HCT116 (cell line): ENCODE results near the gene DAPL1.

Source experiments
- CTCF ChIP-seq, 3 experiments: fragments of 200-600 bp in 1 of 3; sonication (generic) in 1 of 3; IDR thresholded peaks in 2 of 3; conservative IDR thresholded peaks in 1 of 3; 2 replicates each; pipeline ENCODE4 v1.5.1; 2012 to 2017; ENCODE audit warnings: low read depth in 2 of 3, low read length in 2 of 3, antibody characterized with exemption in 1 of 3, borderline replicate concordance in 1 of 3, control low read depth in 1 of 3, mild to moderate bottlenecking in 1 of 3, mixed read lengths in 1 of 3, mixed run types in 1 of 3, moderate library complexity in 1 of 3; ENCODE audit not compliant: insufficient read depth in 1 of 3
- ELF1 ChIP-seq: IDR thresholded peaks from 2 replicates; pipeline ENCODE4 v1.6.1; 2012; ENCODE audit warnings: low read depth, borderline replicate concordance
- EZH2 ChIP-seq: fragments of 200-600 bp; sonication (generic); IDR thresholded peaks from 2 replicates; pipeline ENCODE4 v1.6.1; 2017; ENCODE audit warnings: antibody characterized with exemption, mixed run types
- POLR2A ChIP-seq: IDR thresholded peaks from 2 replicates; pipeline ENCODE4 v1.7.0; 2011; ENCODE audit warnings: borderline replicate concordance; ENCODE audit not compliant: insufficient read depth, insufficient read length; ENCODE audit errors: extremely low read depth
- POLR2AphosphoS5 ChIP-seq: IDR thresholded peaks from 2 replicates; pipeline ENCODE4 v1.6.1; 2011; ENCODE audit warnings: mild to moderate bottlenecking, low read depth, low read length, moderate library complexity
- SIN3A ChIP-seq: IDR thresholded peaks from 2 replicates; pipeline ENCODE4 v1.6.1; 2012; ENCODE audit warnings: low read depth
- SP1 ChIP-seq: IDR thresholded peaks from 2 replicates; pipeline ENCODE4 v1.6.1; 2012; ENCODE audit warnings: low read depth
- ZNF274 ChIP-seq: fragments of 200-500 bp; sonication (Bioruptor generic); IDR thresholded peaks from 2 replicates; pipeline ENCODE4 v1.6.1; 2014; ENCODE audit warnings: mild to moderate bottlenecking, low read depth, low read length, inconsistent platforms
- TF ChIP-seq, protein P1 (sequence below): IDR thresholded peaks from 2 replicates; pipeline ENCODE4 v1.6.1; 2012
- TF ChIP-seq, protein P2 (sequence below): IDR thresholded peaks from 2 replicates; pipeline ENCODE4 v1.6.1; 2012; ENCODE audit warnings: low read depth
- TF ChIP-seq, protein P3 (sequence below): IDR thresholded peaks from 2 replicates; pipeline ENCODE4 v1.6.1; 2012

- TF ChIP-seq CTCF (IDR thresholded peaks at IDR 0.05 in 2 of 3, conservative IDR thresholded peaks at IDR 0.05 in 1 of 3; ENCODE audit: borderline replicate concordance in 1 of 3, insufficient read depth in 1 of 3, low read depth in 2 of 3, low read length in 2 of 3) (no peak), ZNF274 (no peak), POLR2A (no peak), POLR2AphosphoS5 (no peak), EZH2 (no peak), SIN3A (no peak), ELF1 (no peak), SP1 (no peak)
- TF ChIP-seq, protein P1, sequence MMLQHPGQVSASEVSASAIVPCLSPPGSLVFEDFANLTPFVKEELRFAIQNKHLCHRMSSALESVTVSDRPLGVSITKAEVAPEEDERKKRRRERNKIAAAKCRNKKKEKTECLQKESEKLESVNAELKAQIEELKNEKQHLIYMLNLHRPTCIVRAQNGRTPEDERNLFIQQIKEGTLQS, result no peak
- TF ChIP-seq, protein P2, sequence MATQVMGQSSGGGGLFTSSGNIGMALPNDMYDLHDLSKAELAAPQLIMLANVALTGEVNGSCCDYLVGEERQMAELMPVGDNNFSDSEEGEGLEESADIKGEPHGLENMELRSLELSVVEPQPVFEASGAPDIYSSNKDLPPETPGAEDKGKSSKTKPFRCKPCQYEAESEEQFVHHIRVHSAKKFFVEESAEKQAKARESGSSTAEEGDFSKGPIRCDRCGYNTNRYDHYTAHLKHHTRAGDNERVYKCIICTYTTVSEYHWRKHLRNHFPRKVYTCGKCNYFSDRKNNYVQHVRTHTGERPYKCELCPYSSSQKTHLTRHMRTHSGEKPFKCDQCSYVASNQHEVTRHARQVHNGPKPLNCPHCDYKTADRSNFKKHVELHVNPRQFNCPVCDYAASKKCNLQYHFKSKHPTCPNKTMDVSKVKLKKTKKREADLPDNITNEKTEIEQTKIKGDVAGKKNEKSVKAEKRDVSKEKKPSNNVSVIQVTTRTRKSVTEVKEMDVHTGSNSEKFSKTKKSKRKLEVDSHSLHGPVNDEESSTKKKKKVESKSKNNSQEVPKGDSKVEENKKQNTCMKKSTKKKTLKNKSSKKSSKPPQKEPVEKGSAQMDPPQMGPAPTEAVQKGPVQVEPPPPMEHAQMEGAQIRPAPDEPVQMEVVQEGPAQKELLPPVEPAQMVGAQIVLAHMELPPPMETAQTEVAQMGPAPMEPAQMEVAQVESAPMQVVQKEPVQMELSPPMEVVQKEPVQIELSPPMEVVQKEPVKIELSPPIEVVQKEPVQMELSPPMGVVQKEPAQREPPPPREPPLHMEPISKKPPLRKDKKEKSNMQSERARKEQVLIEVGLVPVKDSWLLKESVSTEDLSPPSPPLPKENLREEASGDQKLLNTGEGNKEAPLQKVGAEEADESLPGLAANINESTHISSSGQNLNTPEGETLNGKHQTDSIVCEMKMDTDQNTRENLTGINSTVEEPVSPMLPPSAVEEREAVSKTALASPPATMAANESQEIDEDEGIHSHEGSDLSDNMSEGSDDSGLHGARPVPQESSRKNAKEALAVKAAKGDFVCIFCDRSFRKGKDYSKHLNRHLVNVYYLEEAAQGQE, result no peak
- TF ChIP-seq, protein P3, sequence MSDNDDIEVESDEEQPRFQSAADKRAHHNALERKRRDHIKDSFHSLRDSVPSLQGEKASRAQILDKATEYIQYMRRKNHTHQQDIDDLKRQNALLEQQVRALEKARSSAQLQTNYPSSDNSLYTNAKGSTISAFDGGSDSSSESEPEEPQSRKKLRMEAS, result no peak
Measured at GRCh38 chr2:158818511-158818910, 23.4 kb downstream of the DAPL1 start.
